ENCODE data around the gene SLC9A9. TPM values are rescaled to one million over a fixed set of nuclear protein-coding genes. Genes with fewer than 3 reads are reported as not detected.

Gene SLC9A9
- total and polyA plus RNA-seq, 7 donors, result 1.3 to 5.4 (median 2.9) TPM

GRCh38 chr3:143712522-143712921 is 135.7 kb downstream of the SLC9A9 start:
- no peaks in the 10 kb centered on the region for H3K4me1 ChIP-seq
- DNase-seq, result no peak
- no peaks in the 10 kb centered on the region for H3K9me3 ChIP-seq
- no peak overlapping the region for H3K27ac ChIP-seq
- intact Hi-C loops (cut with DNase I), result no loop called here
- TF ChIP-seq CTCF (IDR thresholded peaks at IDR 0.05), result no peak
- no peaks in the 10 kb centered on the region for H3K36me3 ChIP-seq (ENCODE audit: insufficient read depth in 1 of 2, low read depth in 1 of 2)
- H3K4me3 ChIP-seq, result no peak overlapping the region
- no peaks in the 10 kb centered on the region for H3K27me3 ChIP-seq (ENCODE audit: insufficient read depth in 3 of 3, low read length in 2 of 3)
- ATAC-seq, result no peak

GRCh38 chr3:143707848-143708247 is 140.4 kb downstream of the SLC9A9 start:
- DNase-seq (no peak), ATAC-seq (no peak)
- TF ChIP-seq CTCF (IDR thresholded peaks at IDR 0.05), result no peak
- no peak overlapping the region for H3K27ac ChIP-seq
- H3K4me1 ChIP-seq, result no peaks in the 10 kb centered on the region
- H3K27me3 ChIP-seq (ENCODE audit: insufficient read depth in 3 of 3, low read length in 2 of 3), result no peaks in the 10 kb centered on the region
- intact Hi-C loops (cut with DNase I), result no loop called here
- 10 to 30% (median 13%) methylated on average over 1 of the region's 1 CpG for WGBS, 3 donors
- H3K4me3 ChIP-seq, result no peak overlapping the region
- no peaks in the 10 kb centered on the region for H3K9me3 ChIP-seq
- no peaks in the 10 kb centered on the region for H3K36me3 ChIP-seq (ENCODE audit: insufficient read depth in 1 of 2, low read depth in 1 of 2)

GRCh38 chr3:143700431-143700975 is 147.8 kb downstream of the SLC9A9 start:
- 93 to 100% (median 100%) methylated on average over 1 of the region's 1 CpG for WGBS, 3 donors
- Histone ChIP-seq H3K27me3 (ENCODE audit: insufficient read depth in 3 of 3, low read length in 2 of 3) (no peaks in the 10 kb centered on the region), H3K36me3 (ENCODE audit: insufficient read depth in 1 of 2, low read depth in 1 of 2) (no peaks in the 10 kb centered on the region), H3K27ac (no peak overlapping the region), H3K4me1 (no peaks in the 10 kb centered on the region), H3K9me3 (no peaks in the 10 kb centered on the region), H3K4me3 (no peak overlapping the region)
- no peak for DNase-seq
- intact Hi-C loops (cut with DNase I), result no loop called here
- no peak for ATAC-seq
- no peak for TF ChIP-seq CTCF (IDR thresholded peaks at IDR 0.05)

GRCh38 chr3:143699424-143699823 is 148.8 kb downstream of the SLC9A9 start:
- 40 to 71% (median 44%) methylated on average over 3 of the region's 3 CpGs for WGBS, 3 donors
- no peak for ATAC-seq
- DNase-seq, result no peak
- Histone ChIP-seq H3K4me1 (no peaks in the 10 kb centered on the region), H3K27ac (no peak overlapping the region), H3K9me3 (no peaks in the 10 kb centered on the region), H3K36me3 (ENCODE audit: insufficient read depth in 1 of 2, low read depth in 1 of 2) (no peaks in the 10 kb centered on the region), H3K4me3 (no peak overlapping the region), H3K27me3 (ENCODE audit: insufficient read depth in 3 of 3, low read length in 2 of 3) (no peaks in the 10 kb centered on the region)
- intact Hi-C loops (cut with DNase I), result no loop called here
- no peak for TF ChIP-seq CTCF (IDR thresholded peaks at IDR 0.05)

GRCh38 chr3:143698682-143699303 is 149.5 kb downstream of the SLC9A9 start:
- no peak for TF ChIP-seq CTCF (IDR thresholded peaks at IDR 0.05)
- Histone ChIP-seq H3K4me1 (no peaks in the 10 kb centered on the region), H3K27ac (no peak overlapping the region), H3K4me3 (no peak overlapping the region), H3K36me3 (ENCODE audit: insufficient read depth in 1 of 2, low read depth in 1 of 2) (no peaks in the 10 kb centered on the region), H3K9me3 (no peaks in the 10 kb centered on the region), H3K27me3 (ENCODE audit: insufficient read depth in 3 of 3, low read length in 2 of 3) (no peaks in the 10 kb centered on the region)
- intact Hi-C loops (cut with DNase I), result no loop called here
- WGBS, 3 donors, result 59 to 67% (median 63%) methylated on average over 3 of the region's 3 CpGs
- ATAC-seq, result no peak
- DNase-seq, result no peak

Data from psoas muscle (tissue), 8 donors.